ENCODE results near the gene CD99L2. TPM values are rescaled to one million over a fixed set of nuclear protein-coding genes. Genes with fewer than 3 reads are reported as not detected.
A peak's percentile ranks its signal among the peaks of the same experiment; 100 is the strongest.

The CD99L2 gene
- total RNA-seq, 4 donors from 2014 or later = 12.3 to 22.4 (median 16.5) TPM

GRCh38 chrX:150772150-150772970, 126.1 kb downstream of the CD99L2 start:
- WGBS, 2 donors (ENCODE audit: low coverage in 1 of 2) = 56 to 69% methylated on average over 2 to 15 of the region's 26 CpGs
- H3K36me3 ChIP-seq = no peaks in the 10 kb centered on the region
- no peaks in the 10 kb centered on the region for H3K9me3 ChIP-seq
- intact Hi-C loops (cut with DNase I; ENCODE audit: low total_unique reads) (no loop called here), in situ Hi-C loops (cut with MboI; ENCODE audit: low pct_ligation_motif_present in 1 of 4, low pct_unique_long_range_greater_than_20kb in 1 of 4, low sequenced_read_pairs in 3 of 4) (loop anchor here (10.0 kb wide), 2 partner anchors 222 to 312 kb away; no protein-coding TSS in a partner anchor)
- TF ChIP-seq CTCF (IDR thresholded peaks at IDR 0.05) (peak; percentile 69 to 85 (median 73)), POLR2A (IDR thresholded peaks at IDR 0.05) (no peak), POLR2AphosphoS5 (IDR thresholded peaks at IDR 0.05) (no peak)
- H3K27me3 ChIP-seq = no peaks in the 10 kb centered on the region
- no peaks in the 10 kb centered on the region for H3K4me1 ChIP-seq
- no peak overlapping the region for H3K27ac ChIP-seq
- DNase-seq = peak; percentile 82
- no peak overlapping the region for H3K4me3 ChIP-seq

- intact Hi-C loops (cut with DNase I; ENCODE audit: low total_unique reads) (no loop called here), in situ Hi-C loops (cut with MboI; ENCODE audit: low pct_ligation_motif_present in 1 of 4, low pct_unique_long_range_greater_than_20kb in 1 of 4, low sequenced_read_pairs in 3 of 4) (loop anchor here (10.0 kb wide), 2 partner anchors 224 to 314 kb away; no protein-coding TSS in a partner anchor)
- TF ChIP-seq CTCF (IDR thresholded peaks at IDR 0.05) = no peak
- TF ChIP-seq EP300 (IDR thresholded peaks at IDR 0.05; ENCODE audit: low read depth) = no peak
- no peak for TF ChIP-seq POLR2A (IDR thresholded peaks at IDR 0.05)
- TF ChIP-seq POLR2AphosphoS5 (IDR thresholded peaks at IDR 0.05) = no peak
- no peak for DNase-seq
- no peaks in the 10 kb centered on the region for H3K4me1 ChIP-seq
- no peaks in the 10 kb centered on the region for H3K36me3 ChIP-seq
- no peak overlapping the region for H3K4me3 ChIP-seq
- no peaks in the 10 kb centered on the region for H3K27me3 ChIP-seq
- WGBS, 2 donors (ENCODE audit: low coverage in 1 of 2) = 77% methylated on average over 15 of the region's 16 CpGs; no CpG with 5 or more reads in 1 of the 2 donors
- H3K9me3 ChIP-seq = no peaks in the 10 kb centered on the region
- no peak overlapping the region for H3K27ac ChIP-seq
These were observed 127.4 kb downstream of the CD99L2 start for GRCh38 chrX:150771116-150771515.

- H3K9me3 ChIP-seq = no peaks in the 10 kb centered on the region
- H3K4me1 ChIP-seq = no peaks in the 10 kb centered on the region
- H3K27ac ChIP-seq = no peak overlapping the region
- intact Hi-C loops (cut with DNase I; ENCODE audit: low total_unique reads) (no loop called here), in situ Hi-C loops (cut with MboI; ENCODE audit: low pct_ligation_motif_present in 1 of 4, low pct_unique_long_range_greater_than_20kb in 1 of 4, low sequenced_read_pairs in 3 of 4) (loop anchor here (10.0 kb wide), 2 partner anchors 224 to 314 kb away; no protein-coding TSS in a partner anchor)
- WGBS, 2 donors (ENCODE audit: low coverage in 1 of 2) = 92% methylated on average over 17 of the region's 17 CpGs; no CpG with 5 or more reads in 1 of the 2 donors
- no peak for DNase-seq
- H3K36me3 ChIP-seq = no peaks in the 10 kb centered on the region
- H3K27me3 ChIP-seq = no peaks in the 10 kb centered on the region
- TF ChIP-seq POLR2AphosphoS5 (IDR thresholded peaks at IDR 0.05) = no peak
- TF ChIP-seq POLR2A (IDR thresholded peaks at IDR 0.05) = no peak
- TF ChIP-seq CTCF (IDR thresholded peaks at IDR 0.05) = no peak
- TF ChIP-seq EP300 (IDR thresholded peaks at IDR 0.05; ENCODE audit: low read depth) = no peak
- H3K4me3 ChIP-seq = no peak overlapping the region
These were observed 127.8 kb downstream of the CD99L2 start for GRCh38 chrX:150770623-150771022.

- TF ChIP-seq CTCF (IDR thresholded peaks at IDR 0.05) (no peak), EP300 (IDR thresholded peaks at IDR 0.05; ENCODE audit: low read depth) (no peak), POLR2AphosphoS5 (IDR thresholded peaks at IDR 0.05) (no peak), POLR2A (IDR thresholded peaks at IDR 0.05) (no peak)
- H3K36me3 ChIP-seq = no peaks in the 10 kb centered on the region
- in situ Hi-C loops (cut with MboI; ENCODE audit: low pct_ligation_motif_present in 1 of 4, low pct_unique_long_range_greater_than_20kb in 1 of 4, low sequenced_read_pairs in 3 of 4) = no loop called here
- H3K27ac ChIP-seq = no peak overlapping the region
- H3K27me3 ChIP-seq = no peaks in the 10 kb centered on the region
- WGBS, 2 donors (ENCODE audit: low coverage in 1 of 2) = 85% methylated on average over 12 of the region's 13 CpGs; no CpG with 5 or more reads in 1 of the 2 donors
- no peak overlapping the region for H3K4me3 ChIP-seq
- no peaks in the 10 kb centered on the region for H3K4me1 ChIP-seq
- no peaks in the 10 kb centered on the region for H3K9me3 ChIP-seq
- DNase-seq = no peak
- intact Hi-C loops (cut with DNase I; ENCODE audit: low total_unique reads) = loop anchor here (2.0 kb wide), 1 partner anchor 313 kb away; no protein-coding TSS in a partner anchor
These were observed 129.1 kb downstream of the CD99L2 start for GRCh38 chrX:150769408-150769807.
